B cell (primary cell): Measurements from ENCODE around the gene NTN4.
"Not testable (repeated sequence)": the region's sequence is repeated elsewhere in the genome, so short reads cannot be mapped to it uniquely, and the experiment has no call there.

Source experiments
- CTCF ChIP-seq: fragments of 200-600 bp; IDR thresholded peaks from one replicate; pipeline ENCODE4 v1.8.0; 2022; ENCODE audit warnings: antibody characterized with exemption, mild to moderate bottlenecking
- EZH2 ChIP-seq: IDR thresholded peaks from 2 replicates; pipeline ENCODE4 v1.6.1; 2012; ENCODE audit warnings: borderline replicate concordance, low read depth, mild to moderate bottlenecking, moderate library complexity, low read length; ENCODE audit not compliant: insufficient read depth, poor library complexity, severe bottlenecking

- not testable (repeated sequence) for TF ChIP-seq CTCF, EZH2
These were observed 135.9 kb downstream of the NTN4 start for GRCh38 chr12:95654665-95655064.
